Endothelial cell of umbilical vein (primary cell): ENCODE measurements around the gene SEC62. TPM values are rescaled to one million over a fixed set of nuclear protein-coding genes. Genes with fewer than 3 reads are reported as not detected.

Experiments used
- BruUV-seq: library from RNA; stranded (reverse); fragments of 400-500 nt; replicated peaks from 2 replicates; lab custom pipeline; 2021; lab: Mats Ljungman, UMichigan
- CTCF ChIA-PET: fragments of 300-600, 350-600 bp; sonication (Branson Sonifier 250); formaldehyde crosslinking; loops from one replicate; lab custom pipeline; 2021; ENCODE audit warnings: antibody characterized with exemption, inconsistent platforms; lab: Charles Lee
- POLR2A ChIA-PET: fragments of 300-600, 350-600 bp; sonication (Branson Sonifier 250); formaldehyde crosslinking; loops from one replicate; lab custom pipeline; 2021; ENCODE audit warnings: antibody characterized with exemption, inconsistent platforms; lab: Charles Lee
- DNase-seq: peaks from one replicate; pipeline ENCODE4 v3.0.0-alpha.2; 2011; ENCODE audit warnings: low read depth, low spot score
- FAIRE-seq: peaks from 2 replicates; lab custom pipeline; 2011; peaks lifted over from hg19 to GRCh38; lab: Jason Lieb, UNC
- H2AFZ ChIP-seq: 2 replicates; pipeline ENCODE4 v1.6.0; 2012; ENCODE audit warnings: low read depth, low read length, control low read depth, inconsistent platforms
- H3K27ac ChIP-seq: 2 replicates; pipeline ENCODE4 v1.5.1; 2011; ENCODE audit warnings: low read depth, mild to moderate bottlenecking, control low read depth, low read length, moderate library complexity; ENCODE audit not compliant: insufficient read depth
- H3K27me3 ChIP-seq, 2 experiments: 2 replicates each; pipeline versions ENCODE4 v1.6.0 to v1.6.1; 2011; ENCODE audit warnings: low read length in 2 of 2, mixed read lengths in 1 of 2; ENCODE audit not compliant: control insufficient read depth in 2 of 2, insufficient read depth in 2 of 2
- H3K36me3 ChIP-seq, 2 experiments: 2 replicates in 1 of 2; 3 replicates in 1 of 2; pipeline ENCODE4 v1.5.1; 2011; ENCODE audit warnings: low read length in 2 of 2, mild to moderate bottlenecking in 1 of 2, moderate library complexity in 1 of 2; ENCODE audit not compliant: control insufficient read depth in 2 of 2, insufficient read depth in 2 of 2; ENCODE audit errors: extremely low read depth in 1 of 2
- H3K4me1 ChIP-seq: 3 replicates; pipeline ENCODE4 v1.5.1; 2011; ENCODE audit warnings: mild to moderate bottlenecking, low read length; ENCODE audit not compliant: control insufficient read depth, insufficient read depth; ENCODE audit errors: extremely low read depth
- H3K4me2 ChIP-seq: 2 replicates; pipeline ENCODE4 v1.6.1; 2011; ENCODE audit warnings: low read length, control low read depth, mixed read lengths; ENCODE audit not compliant: insufficient read depth
- H3K4me3 ChIP-seq, 3 experiments: fragments of 200-600 bp in 1 of 3; sonication (generic), shearing (Covaris generic) in 1 of 3; replicated peaks in 1 of 3; 2 replicates each; pipeline ENCODE4 v1.5.1; 2011 to 2016; ENCODE audit warnings: control low read depth in 3 of 3, low read length in 3 of 3, mild to moderate bottlenecking in 2 of 3, inconsistent platforms in 1 of 3, low read depth in 1 of 3, moderate library complexity in 1 of 3; ENCODE audit not compliant: insufficient read depth in 1 of 3
- H3K79me2 ChIP-seq: 2 replicates; pipeline ENCODE4 v1.6.0; 2012; ENCODE audit warnings: low read length, inconsistent platforms; ENCODE audit not compliant: control insufficient read depth, insufficient read depth
- H3K9ac ChIP-seq: replicated peaks from 2 replicates; pipeline ENCODE3; 2011; ENCODE audit warnings: low read length, control low read depth; ENCODE audit not compliant: insufficient read depth; ENCODE audit errors: extremely low read depth
- H3K9me1 ChIP-seq: replicated peaks from 3 replicates; pipeline ENCODE4 v1.6.0; 2011; ENCODE audit warnings: mild to moderate bottlenecking, low read length; ENCODE audit not compliant: control insufficient read depth, insufficient read depth; ENCODE audit errors: extremely low read depth
- H3K9me3 ChIP-seq: replicated peaks from 2 replicates; pipeline ENCODE4 v1.5.1; 2012; ENCODE audit warnings: low read length, inconsistent platforms; ENCODE audit not compliant: control insufficient read depth, insufficient read depth
- H4K20me1 ChIP-seq: replicated peaks from 2 replicates; pipeline ENCODE3; 2011; ENCODE audit warnings: mild to moderate bottlenecking, low read length; ENCODE audit not compliant: control insufficient read depth, insufficient read depth; ENCODE audit errors: extremely low read depth
- EZH2 ChIP-seq: IDR thresholded peaks from 2 replicates; pipeline ENCODE4 v1.6.1; 2012; ENCODE audit warnings: borderline replicate concordance, low read depth, mild to moderate bottlenecking, moderate library complexity, low read length, inconsistent platforms; ENCODE audit not compliant: severe bottlenecking
- GATA2 ChIP-seq: IDR thresholded peaks from 2 replicates; pipeline ENCODE4 v1.7.0; 2011; ENCODE audit warnings: low read depth, mild to moderate bottlenecking, moderate library complexity, mixed read lengths, low read length; ENCODE audit not compliant: insufficient read length, insufficient read depth
- JUN ChIP-seq: IDR thresholded peaks from 2 replicates; pipeline ENCODE4 v1.6.1; 2011; ENCODE audit warnings: borderline replicate concordance, low read depth; ENCODE audit not compliant: insufficient read length, insufficient read depth
- POLR2A ChIP-seq: IDR thresholded peaks from 2 replicates; pipeline ENCODE4 v1.6.1; 2012; ENCODE audit warnings: low read depth, mild to moderate bottlenecking, control low read depth, low read length
- POLR2AphosphoS5 ChIP-seq: IDR thresholded peaks from 2 replicates; pipeline ENCODE4 v1.6.1; 2012; ENCODE audit warnings: low read depth, mild to moderate bottlenecking, control low read depth, low read length, moderate library complexity; ENCODE audit not compliant: insufficient read depth
- dilution Hi-C: fragments of 300-500 bp; cut with MboI; formaldehyde crosslinking; loops from one replicate; pipeline ENCODE4 v1.15.0; 2019; ENCODE audit warnings: low sequenced_read_pairs; ENCODE audit not compliant: extremely low pct_ligation_motif_present
- intact Hi-C: fragments of 100-400 bp; cut with micrococcal nuclease; formaldehyde crosslinking; loops from one replicate; pipeline ENCODE4 v1.10.0; 2022
- polyA plus RNA-seq, 4 experiments: library from polyadenylated mRNA; depleted of rRNA in 3 of 4; stranded (reverse) in 3 of 4; unstranded in 1 of 4; fragments of >200 nt; gene quantifications; 2 replicates each; pipeline versions ENCODE4 v1.2.1 to v1.2.3, GENCODE V29; 2011 to 2012; ENCODE audit warnings: missing spikeins in 1 of 4
- total RNA-seq: library from RNA; stranded (reverse); gene quantifications from 2 replicates; pipeline ENCODE4 v1.2.3, GENCODE V29; 2021
- TF ChIP-seq, protein P1 (sequence below), 2 donors: IDR thresholded peaks; 1 replicate in 1 of 2; 2 replicates in 1 of 2; pipeline ENCODE4 v1.5.1; 2011; ENCODE audit warnings: low read length in 2 of 2, mild to moderate bottlenecking in 2 of 2, moderate library complexity in 2 of 2, control low read depth in 1 of 2, inconsistent platforms in 1 of 2, low read depth in 1 of 2; ENCODE audit not compliant: insufficient read depth in 1 of 2; ENCODE audit errors: extremely low read depth in 1 of 2
- TF ChIP-seq, protein P2 (sequence below): IDR thresholded peaks from 2 replicates; pipeline ENCODE4 v1.6.1; 2011; ENCODE audit not compliant: insufficient read depth, insufficient read length

SEC62 gene
- total and polyA plus RNA-seq, 2 donors (not counting 3 experiments of a cell fraction or from before 2014, with no cell fraction given) = 90.7 to 90.8 TPM

DNA sequence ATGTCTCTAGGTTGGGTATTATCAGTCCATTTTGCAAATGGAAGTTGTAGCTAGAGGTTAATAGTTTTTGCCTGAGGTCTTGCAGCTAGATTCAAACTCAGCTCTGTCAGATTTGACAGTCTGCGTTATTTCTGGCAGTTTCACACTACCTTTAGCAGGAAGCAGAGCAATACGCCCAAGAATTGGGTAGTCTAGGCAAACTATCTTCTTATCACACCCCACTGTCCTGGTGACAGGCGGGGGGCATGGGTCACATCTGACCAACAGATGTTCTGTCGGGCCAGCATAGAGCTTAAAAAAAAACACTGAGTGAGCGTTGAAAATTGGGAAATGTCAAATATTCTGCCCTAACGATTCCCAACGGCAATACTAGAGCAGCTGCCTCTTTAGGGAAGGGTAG is 76.9 kb downstream of the SEC62 start:
- ChIA-PET POLR2A (no interaction called here), CTCF (interaction anchor here (1.2 to 1.4 kb wide), 2 partner anchors 10 to 22 kb away, joined by 3 to 5 read pairs; no protein-coding TSS in a partner anchor)
- dilution Hi-C loops = no loop called here
- intact Hi-C loops = no loop called here
- H3K27me3 ChIP-seq = peaks cover 24 to 26% of the 10 kb centered on the region in 2 experiments
- no peaks in the 10 kb centered on the region for H3K36me3 ChIP-seq
- H3K4me1 ChIP-seq = peaks cover under 1% of the 10 kb centered on the region
- H2AFZ ChIP-seq = no peak overlapping the region
- H3K79me2 ChIP-seq = no peaks in the 10 kb centered on the region
- H3K9ac ChIP-seq = no peak overlapping the region
- FAIRE-seq (no peak), DNase-seq (no peak)
- TF ChIP-seq POLR2AphosphoS5 = no peak
- TF ChIP-seq, protein P1, sequence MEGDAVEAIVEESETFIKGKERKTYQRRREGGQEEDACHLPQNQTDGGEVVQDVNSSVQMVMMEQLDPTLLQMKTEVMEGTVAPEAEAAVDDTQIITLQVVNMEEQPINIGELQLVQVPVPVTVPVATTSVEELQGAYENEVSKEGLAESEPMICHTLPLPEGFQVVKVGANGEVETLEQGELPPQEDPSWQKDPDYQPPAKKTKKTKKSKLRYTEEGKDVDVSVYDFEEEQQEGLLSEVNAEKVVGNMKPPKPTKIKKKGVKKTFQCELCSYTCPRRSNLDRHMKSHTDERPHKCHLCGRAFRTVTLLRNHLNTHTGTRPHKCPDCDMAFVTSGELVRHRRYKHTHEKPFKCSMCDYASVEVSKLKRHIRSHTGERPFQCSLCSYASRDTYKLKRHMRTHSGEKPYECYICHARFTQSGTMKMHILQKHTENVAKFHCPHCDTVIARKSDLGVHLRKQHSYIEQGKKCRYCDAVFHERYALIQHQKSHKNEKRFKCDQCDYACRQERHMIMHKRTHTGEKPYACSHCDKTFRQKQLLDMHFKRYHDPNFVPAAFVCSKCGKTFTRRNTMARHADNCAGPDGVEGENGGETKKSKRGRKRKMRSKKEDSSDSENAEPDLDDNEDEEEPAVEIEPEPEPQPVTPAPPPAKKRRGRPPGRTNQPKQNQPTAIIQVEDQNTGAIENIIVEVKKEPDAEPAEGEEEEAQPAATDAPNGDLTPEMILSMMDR (IDR thresholded peaks at IDR 0.05; ENCODE audit: extremely low read depth in 1 of 2, insufficient read depth in 1 of 2, low read depth in 1 of 2, low read length in 2 of 2) = no peak
- TF ChIP-seq, protein P2, sequence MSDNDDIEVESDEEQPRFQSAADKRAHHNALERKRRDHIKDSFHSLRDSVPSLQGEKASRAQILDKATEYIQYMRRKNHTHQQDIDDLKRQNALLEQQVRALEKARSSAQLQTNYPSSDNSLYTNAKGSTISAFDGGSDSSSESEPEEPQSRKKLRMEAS = no peak
- TF ChIP-seq JUN = no peak
- no peak for TF ChIP-seq EZH2
- no peak for TF ChIP-seq POLR2A
- no peak for TF ChIP-seq GATA2
- no peak overlapping the region for H3K4me2 ChIP-seq
- H4K20me1 ChIP-seq = no peaks in the 10 kb centered on the region
- H3K27ac ChIP-seq = no peak overlapping the region
- H3K9me1 ChIP-seq = no peaks in the 10 kb centered on the region
- H3K4me3 ChIP-seq = no peak overlapping the region
- no peaks in the 10 kb centered on the region for H3K9me3 ChIP-seq
- no TSS peak for BruUV-seq
